22Rv1 (cell line): ENCODE data around the gene TAOK2.
A peak's percentile ranks its signal among the peaks of the same experiment; 100 is the strongest.

Experiments used
- H3K27ac ChIP-seq: fragments of 450-650 bp; 2 replicates; pipeline ENCODE4 v1.5.1; 2017
- CTCF ChIP-seq: fragments of 450-650 bp; IDR thresholded peaks from 2 replicates; pipeline ENCODE4 v1.5.1; 2017; ENCODE audit warnings: mild to moderate bottlenecking
- ZFX ChIP-seq: fragments of 450-650 bp; IDR thresholded peaks from 2 replicates; pipeline ENCODE4 v1.6.1; 2017; ENCODE audit warnings: antibody characterized with exemption, borderline replicate concordance

TAOK2 gene

GRCh38 chr16:29990883-29991570 is 17.4 kb downstream of the TAOK2 start:
- peak overlapping the region; percentile 99 for H3K27ac ChIP-seq

GRCh38 chr16:29991571-29991904 is 17.9 kb downstream of the TAOK2 start:
- no peak for TF ChIP-seq ZFX
- no peak for TF ChIP-seq CTCF
- H3K27ac ChIP-seq: peak overlapping the region; percentile 99

More at GRCh38 chr16:29990883-29991570, 17.4 kb downstream of the TAOK2 start:
- TF ChIP-seq CTCF: no peak

GRCh38 chr16:29992344-29992967 is 18.8 kb downstream of the TAOK2 start:
- H3K27ac ChIP-seq: peak overlapping the region; percentile 99
- TF ChIP-seq ZFX: no peak
- no peak for TF ChIP-seq CTCF

GRCh38 chr16:29993191-29993902 is 19.7 kb downstream of the TAOK2 start:
- H3K27ac ChIP-seq: peak overlapping the region; percentile 99
- TF ChIP-seq ZFX: no peak
- TF ChIP-seq CTCF: no peak

GRCh38 chr16:29993903-29994599 is 20.4 kb downstream of the TAOK2 start:
- no peak for TF ChIP-seq ZFX
- TF ChIP-seq CTCF: no peak
- H3K27ac ChIP-seq: peak overlapping the region; percentile 99

- H3K27ac ChIP-seq: peak overlapping the region; percentile 99
- TF ChIP-seq CTCF (no peak), ZFX (no peak)
Measured at GRCh38 chr16:29994600-29995323, 21.1 kb downstream of the TAOK2 start.
